Left colon (tissue), 2 donors: Measurements from ENCODE around the gene TMEM259. TPM values are rescaled to one million over a fixed set of nuclear protein-coding genes. Genes with fewer than 3 reads are reported as not detected.

Experiments
- ATAC-seq: fragments of 200-7000 bp; cut with Tn5 transposase; one replicate; pipeline ENCODE4 v1.9.1; 2020; ENCODE audit warnings: mild to moderate bottlenecking, moderate library complexity
- DNase-seq, 2 donors: peaks; one replicate each; pipeline ENCODE4 v3.0.0-alpha.2; 2020
- intact Hi-C, 2 donors: fragments of 100-400 bp; cut with DNase I in 1 of 2; cut with micrococcal nuclease in 1 of 2; formaldehyde crosslinking; loops; one replicate each; pipeline versions ENCODE4 v1.11.2 to v1.14.0; 2022; cut with DNase I, micrococcal nuclease
- total RNA-seq, 2 donors: library from RNA; stranded (reverse); fragmentation: NEBNext Ultra II Directional; extraction: Animal tissue kit (Norgen Biotek cat#: 25700); gene quantifications; one replicate each; pipeline ENCODE4 v1.2.1, GENCODE V29; 2021
- donor health status: DM: no; HTN: no; CAD: no.
- donor health status: DM: yes; HTN: yes; CAD: no.

The TMEM259 gene
- total RNA-seq, 2 donors from 2014 or later: 185 to 224 TPM

DNA sequence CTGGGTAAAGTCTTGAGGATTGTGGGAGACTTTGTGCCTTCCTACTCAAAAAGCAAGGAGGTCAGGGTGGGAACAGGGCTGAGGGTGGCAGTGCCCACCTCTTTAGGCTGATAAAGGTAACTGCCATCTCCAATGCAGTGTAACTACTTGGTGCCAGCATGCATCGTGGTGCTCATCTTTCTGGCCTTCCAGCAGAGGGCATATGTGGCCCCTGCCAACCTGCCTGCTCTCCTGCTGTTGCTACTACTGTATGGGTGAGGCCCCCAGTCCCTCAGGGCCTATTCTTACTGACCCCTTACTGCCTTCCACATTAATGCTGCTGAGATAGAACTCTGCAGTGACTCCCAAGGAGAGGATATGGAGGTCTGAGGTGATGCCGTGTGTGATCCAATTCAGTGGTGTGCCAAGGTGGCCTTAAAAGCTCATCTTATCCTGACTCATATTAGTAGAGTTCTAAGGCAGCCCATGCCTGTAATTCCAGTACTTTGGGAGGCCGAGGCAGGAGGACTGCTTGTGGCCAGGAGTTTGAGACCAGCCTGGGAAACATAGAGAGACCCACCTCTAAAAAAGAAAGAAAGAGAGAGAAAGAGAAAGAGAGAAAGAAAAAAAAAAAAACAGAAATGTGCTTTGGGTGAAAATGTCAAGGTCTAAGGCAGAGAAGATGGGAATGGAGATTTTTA is 36.4 kb upstream of the TMEM259 start:
- intact Hi-C loops: no loop called here
- DNase-seq (peak in 1 of 2 donors; percentile 30), ATAC-seq (peak; percentile 81)

DNA sequence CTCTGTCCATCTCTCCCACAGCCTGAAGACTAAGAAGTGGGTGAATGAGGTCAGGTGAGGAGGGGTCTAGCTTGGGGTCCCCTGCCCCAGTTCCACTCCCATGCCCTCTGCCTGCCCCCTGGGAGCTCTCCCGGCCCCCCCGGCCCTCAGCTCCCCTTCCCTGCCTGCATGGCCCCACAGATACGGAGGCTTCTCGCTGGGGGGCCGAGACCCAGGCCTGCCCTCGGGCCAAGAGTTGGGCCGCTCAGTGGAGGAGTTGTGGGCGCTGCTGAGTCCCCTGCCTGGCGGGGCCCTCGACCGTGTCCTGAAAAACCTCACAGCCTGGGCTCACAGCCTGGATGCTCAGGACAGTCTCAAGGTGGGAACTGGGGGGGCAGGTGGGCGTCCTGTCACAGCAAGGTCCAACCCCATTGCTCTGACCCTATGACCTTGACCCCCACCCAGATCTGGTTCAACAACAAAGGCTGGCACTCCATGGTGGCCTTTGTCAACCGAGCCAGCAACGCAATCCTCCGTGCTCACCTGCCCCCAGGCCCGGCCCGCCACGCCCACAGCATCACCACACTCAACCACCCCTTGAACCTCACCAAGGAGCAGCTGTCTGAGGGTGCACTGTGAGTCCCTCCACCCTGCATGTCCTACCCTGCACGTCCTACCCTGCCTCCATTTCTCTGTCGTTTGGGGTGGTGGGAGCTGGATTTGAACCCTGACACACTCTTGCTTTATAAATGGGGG is 35.1 kb upstream of the TMEM259 start:
- intact Hi-C loops: no loop called here
- ATAC-seq (no peak), DNase-seq (no peak)

- intact Hi-C loops: no loop called here
- ATAC-seq (no peak), DNase-seq (no peak)
Measured at GRCh38 chr19:1055028-1055425, 34.1 kb upstream of the TMEM259 start.

- no peak for DNase-seq
- intact Hi-C loops: no loop called here
- ATAC-seq: no peak
Measured at GRCh38 chr19:1054102-1055027, 33.4 kb upstream of the TMEM259 start.

GRCh38 chr19:1053176-1054101 is 32.5 kb upstream of the TMEM259 start:
- no peak for DNase-seq
- intact Hi-C loops: no loop called here
- ATAC-seq: no peak

GRCh38 chr19:1052349-1052975 is 31.5 kb upstream of the TMEM259 start:
- intact Hi-C loops: no loop called here
- no peak for ATAC-seq
- DNase-seq: no peak

DNA sequence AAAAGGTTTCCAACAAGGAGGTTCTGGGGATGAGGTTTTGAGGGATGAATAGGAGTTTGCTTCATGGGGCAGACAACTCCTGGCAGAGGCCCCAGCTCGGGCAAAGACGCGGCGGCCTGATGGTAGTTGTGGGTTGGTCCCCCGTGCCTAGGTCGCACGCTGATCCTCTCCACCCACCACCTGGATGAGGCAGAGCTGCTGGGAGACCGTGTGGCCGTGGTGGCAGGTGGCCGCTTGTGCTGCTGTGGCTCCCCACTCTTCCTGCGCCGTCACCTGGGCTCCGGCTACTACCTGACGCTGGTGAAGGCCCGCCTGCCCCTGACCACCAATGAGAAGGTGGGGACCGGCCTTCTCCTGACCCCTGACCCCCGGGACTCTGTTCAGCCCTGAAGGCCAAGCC is 30.9 kb upstream of the TMEM259 start:
- intact Hi-C loops: no loop called here
- ATAC-seq (no peak), DNase-seq (no peak)

DNA sequence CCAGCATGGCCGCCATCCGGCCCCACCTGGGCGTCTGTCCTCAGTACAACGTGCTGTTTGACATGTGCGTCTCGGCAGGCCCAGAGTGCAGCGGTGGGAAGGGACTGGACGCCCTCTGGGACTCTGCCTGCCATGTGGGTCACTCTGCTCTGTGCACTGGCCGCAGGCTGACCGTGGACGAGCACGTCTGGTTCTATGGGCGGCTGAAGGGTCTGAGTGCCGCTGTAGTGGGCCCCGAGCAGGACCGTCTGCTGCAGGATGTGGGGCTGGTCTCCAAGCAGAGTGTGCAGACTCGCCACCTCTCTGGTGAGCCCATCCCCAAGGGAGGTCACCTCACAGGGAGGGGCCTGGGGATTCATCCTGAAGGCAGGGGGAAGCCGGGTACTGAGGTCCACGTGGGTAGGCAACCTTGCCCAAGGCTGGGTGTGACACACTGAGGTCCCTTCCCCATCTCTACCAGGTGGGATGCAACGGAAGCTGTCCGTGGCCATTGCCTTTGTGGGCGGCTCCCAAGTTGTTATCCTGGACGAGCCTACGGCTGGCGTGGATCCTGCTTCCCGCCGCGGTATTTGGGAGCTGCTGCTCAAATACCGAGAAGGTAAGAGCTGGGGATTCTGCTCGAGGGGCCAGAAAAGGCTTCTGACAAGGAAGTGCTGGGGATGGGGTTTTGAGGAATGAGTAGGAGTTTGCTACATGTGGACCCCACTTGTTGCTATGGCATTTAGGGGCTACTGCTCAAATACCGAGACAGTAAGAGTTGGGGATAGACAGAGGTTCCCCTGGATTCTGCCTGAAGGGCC is 30.3 kb upstream of the TMEM259 start:
- DNase-seq (no peak), ATAC-seq (no peak)
- intact Hi-C loops: no loop called here

DNA sequence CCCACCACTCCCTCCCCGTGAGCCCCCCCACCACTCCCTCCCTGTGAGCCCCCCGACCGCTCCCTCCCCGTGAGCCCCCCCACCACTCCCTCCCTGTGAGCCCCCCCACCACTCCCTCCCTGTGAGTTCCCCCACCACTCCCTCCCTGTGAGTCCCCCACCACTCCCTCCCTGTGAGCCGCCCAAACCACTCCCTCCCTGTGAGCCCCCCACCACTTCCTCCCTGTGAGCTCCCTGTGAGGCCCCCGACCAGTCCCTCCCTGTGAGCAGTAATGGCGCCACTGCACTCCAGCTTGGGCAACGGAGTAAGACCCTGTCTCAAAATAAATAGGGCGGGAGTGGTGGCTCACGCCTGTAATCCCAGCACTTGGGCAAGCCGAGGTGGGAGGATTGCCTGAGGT is 28.9 kb upstream of the TMEM259 start:
- ATAC-seq: no peak
- intact Hi-C loops: no loop called here

GRCh38 chr19:1049106-1049505 is 28.2 kb upstream of the TMEM259 start:
- no peak for DNase-seq
- intact Hi-C loops: no loop called here
- no peak for ATAC-seq

More for the DNA sequence above, 28.9 kb upstream of the TMEM259 start:
- DNase-seq: no peak

DNA sequence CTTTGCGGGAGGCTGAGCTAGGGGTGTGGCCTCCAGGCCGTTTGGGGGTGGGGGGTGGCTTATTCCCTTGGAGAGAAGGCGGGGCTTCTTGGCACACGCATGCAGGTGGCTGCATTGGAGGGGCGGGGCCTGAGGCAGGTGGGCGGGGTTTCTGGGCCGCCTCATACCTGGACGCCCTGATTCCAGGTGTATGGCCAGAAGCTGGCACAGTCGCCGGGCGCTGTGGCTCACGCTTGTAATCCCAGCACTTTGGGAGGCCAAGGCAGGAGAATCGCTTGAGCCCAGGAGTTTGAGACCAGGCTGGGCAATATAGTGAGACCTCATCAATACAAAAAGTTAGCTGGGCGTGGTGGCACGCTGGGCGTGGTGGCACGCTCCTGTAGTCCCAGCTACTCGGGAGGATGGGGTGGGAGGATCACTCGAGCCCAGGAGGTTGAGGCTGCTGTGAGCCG is 26.8 kb upstream of the TMEM259 start:
- ATAC-seq (peak; percentile 54), DNase-seq (peak; percentile 66 to 79)
- intact Hi-C loops: no loop called here

GRCh38 chr19:1046836-1047695 is 26.1 kb upstream of the TMEM259 start:
- intact Hi-C loops: no loop called here
- no peak for ATAC-seq
- DNase-seq: no peak

GRCh38 chr19:1046117-1046626 is 25.2 kb upstream of the TMEM259 start:
- ATAC-seq: no peak
- DNase-seq: no peak
- intact Hi-C loops: no loop called here

DNA sequence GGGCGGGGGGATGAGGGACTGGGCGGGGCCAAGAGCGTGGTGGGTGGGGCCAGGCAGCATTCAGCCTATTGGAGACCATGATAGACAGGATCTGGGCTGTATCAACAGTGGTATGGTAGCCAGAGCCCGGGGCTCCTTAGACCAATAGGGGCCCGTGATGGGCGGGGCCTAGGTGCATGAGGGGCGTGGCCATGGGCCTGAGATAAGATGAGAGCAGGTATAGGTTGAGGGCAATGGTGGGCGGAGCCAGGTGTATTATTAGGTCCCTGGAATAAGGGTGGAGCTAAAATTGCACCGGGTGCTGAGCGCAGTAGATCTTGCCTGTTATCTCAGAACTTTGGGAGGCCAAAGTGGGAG is 24.3 kb upstream of the TMEM259 start:
- intact Hi-C loops: no loop called here
- peak; percentile 73 to 78 for DNase-seq
- peak; percentile 4 for ATAC-seq

DNA sequence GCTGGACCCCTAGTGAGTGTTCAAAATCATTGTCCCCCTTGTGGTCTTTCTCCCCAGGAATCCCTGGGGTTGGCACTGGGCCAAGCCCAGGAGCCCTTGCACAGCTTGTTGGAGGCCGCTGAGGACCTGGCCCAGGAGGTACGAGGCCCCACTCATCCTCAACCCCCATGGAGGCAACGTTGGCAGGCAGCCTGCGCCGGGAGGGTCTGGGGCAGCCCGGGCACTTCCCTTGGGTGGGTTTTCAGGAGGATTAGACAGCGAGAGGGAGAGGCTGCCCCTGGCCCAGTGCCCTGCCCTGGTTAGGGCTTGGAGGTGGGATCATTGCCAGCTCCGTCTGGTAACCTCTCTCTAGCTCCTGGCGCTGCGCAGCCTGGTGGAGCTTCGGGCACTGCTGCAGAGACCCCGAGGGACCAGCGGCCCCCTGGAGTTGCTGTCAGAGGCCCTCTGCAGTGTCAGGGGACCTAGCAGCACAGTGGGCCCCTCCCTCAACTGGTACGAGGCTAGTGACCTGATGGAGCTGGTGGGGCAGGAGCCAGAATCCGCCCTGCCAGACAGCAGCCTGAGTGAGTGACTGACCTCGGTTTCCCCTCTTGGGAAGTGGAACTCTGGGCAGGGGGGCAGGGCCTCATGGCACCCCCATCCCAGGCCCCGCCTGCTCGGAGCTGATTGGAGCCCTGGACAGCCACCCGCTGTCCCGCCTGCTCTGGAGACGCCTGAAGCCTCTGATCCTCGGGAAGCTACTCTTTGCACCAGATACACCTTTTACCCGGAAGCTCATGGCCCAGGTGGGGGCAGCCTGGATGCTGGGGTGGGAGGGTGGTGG is 22.0 kb upstream of the TMEM259 start:
- DNase-seq (peak; percentile 72 to 78), ATAC-seq (peak; percentile 16)
- intact Hi-C loops: no loop called here
